GM19395 (cell line): ENCODE data around the gene CTNNBL1.

ENCODE experiments used
- ATAC-seq: cut with Tn5 transposase; IDR thresholded peaks from one replicate; pipeline ENCODE4 v1.9.1; 2021; ENCODE audit warnings: mild to moderate bottlenecking, moderate library complexity; ENCODE audit not compliant: unreplicated experiment

CTNNBL1 gene

DNA sequence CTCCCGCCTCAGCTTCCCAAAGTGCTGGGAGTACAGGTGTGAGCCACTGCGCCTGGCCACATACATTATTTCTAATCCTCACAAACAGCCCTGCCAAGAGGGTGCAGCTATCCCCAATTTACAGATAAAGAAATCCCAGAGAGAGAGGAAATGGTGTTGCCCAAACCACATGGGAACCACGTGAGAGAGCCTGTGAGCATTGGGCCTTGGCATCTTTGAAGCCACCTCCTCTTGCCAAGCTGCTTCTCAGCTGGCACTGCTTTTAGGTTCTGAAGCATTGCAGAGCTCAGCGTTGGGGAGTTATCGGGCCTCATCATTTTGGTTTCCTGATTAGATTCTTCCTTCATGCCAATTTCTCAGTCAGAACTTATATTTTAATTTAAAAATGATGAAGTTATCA lies 80.3 kb downstream of the CTNNBL1 start:
- no peak for ATAC-seq

DNA sequence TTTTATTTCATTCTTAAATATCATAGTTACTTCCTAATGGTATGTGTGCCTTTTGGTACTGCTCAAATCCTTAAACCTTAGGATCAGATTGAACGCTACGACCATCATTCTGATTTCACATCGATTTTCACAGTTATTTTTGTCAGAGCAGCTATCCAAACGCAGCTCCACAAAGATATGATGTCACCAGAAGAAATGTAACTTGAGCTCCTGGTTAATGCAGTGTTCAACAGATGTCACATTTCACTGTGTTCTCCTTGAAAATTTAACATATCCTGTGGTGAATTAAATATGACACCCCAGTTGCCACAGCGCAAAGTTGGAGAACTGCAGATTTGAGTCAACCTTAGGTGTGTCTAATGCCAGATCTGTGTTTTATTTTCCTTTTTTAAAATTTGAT lies 81.4 kb downstream of the CTNNBL1 start:
- no peak for ATAC-seq

- ATAC-seq = no peak
These were observed 82.2 kb downstream of the CTNNBL1 start for GRCh38 chr20:37776049-37776448.

GRCh38 chr20:37776526-37776925 lies 82.7 kb downstream of the CTNNBL1 start:
- no peak for ATAC-seq

DNA sequence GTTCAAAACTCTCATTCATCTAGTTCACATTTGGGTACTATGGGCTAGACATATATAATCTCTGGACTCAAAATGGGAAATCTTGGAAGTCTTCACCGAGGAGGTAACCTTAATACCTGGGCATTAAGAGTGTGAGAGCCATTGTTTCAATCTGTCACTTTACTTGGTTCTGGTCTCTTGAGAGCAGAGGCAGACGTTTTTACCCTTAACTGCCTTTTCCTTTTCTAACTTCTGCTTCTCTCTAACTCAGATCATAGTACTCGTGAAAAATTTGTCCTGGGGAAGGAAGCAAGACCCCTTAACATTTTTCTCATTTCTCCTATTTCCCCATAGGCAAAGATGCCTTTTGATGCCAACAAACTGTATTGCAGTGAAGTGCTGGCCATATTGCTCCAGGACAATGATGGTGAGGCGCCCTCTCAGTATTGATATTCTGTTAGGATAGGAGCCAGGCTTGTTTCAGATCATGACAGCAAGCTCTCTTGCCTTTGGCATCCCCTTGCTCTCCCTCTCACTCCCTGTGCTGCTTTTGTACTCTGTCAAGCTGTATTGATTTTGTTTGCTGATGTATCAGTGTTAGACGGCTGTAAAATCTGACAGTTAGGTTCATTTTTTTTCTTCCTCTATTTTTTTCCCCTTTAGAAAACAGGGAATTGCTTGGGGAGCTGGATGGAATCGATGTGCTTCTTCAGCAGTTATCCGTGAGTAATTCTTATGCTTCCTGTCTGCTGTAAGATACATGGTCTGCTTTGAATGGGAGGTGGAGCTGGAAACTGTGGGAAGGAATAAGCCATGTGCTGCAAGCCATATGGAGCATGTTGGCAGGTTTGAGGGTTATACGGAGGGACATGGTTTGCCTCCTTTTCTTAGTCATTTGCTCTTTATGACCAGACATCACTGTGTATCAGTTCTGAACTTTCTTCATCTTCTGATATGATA lies 83.5 kb downstream of the CTNNBL1 start:
- ATAC-seq = no peak

- no peak for ATAC-seq
These were observed 84.3 kb downstream of the CTNNBL1 start for GRCh38 chr20:37777988-37778659.

GRCh38 chr20:37781626-37782025 lies 87.8 kb downstream of the CTNNBL1 start:
- no peak for ATAC-seq

- ATAC-seq = no peak
These were observed 92.2 kb downstream of the CTNNBL1 start for GRCh38 chr20:37786043-37786442.

DNA sequence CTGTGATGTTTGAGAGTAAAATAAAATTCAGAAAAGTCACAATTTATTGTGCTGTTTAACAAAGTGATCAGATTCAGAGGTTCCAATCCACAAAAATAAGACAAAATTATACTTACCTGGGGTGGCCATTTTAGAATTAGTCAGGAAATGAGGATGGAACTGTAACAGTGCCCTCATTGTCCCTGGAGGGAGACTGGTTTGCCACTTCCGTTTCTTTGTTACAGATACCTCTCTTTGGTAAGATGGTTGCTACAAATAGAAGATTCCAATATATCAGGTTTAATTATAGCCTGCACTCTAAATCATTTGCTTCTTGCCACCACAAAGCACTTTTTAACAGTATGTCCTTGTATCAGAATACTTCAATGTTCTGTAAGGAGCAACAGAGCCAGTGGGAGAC lies 95.6 kb downstream of the CTNNBL1 start:
- ATAC-seq = no peak

DNA sequence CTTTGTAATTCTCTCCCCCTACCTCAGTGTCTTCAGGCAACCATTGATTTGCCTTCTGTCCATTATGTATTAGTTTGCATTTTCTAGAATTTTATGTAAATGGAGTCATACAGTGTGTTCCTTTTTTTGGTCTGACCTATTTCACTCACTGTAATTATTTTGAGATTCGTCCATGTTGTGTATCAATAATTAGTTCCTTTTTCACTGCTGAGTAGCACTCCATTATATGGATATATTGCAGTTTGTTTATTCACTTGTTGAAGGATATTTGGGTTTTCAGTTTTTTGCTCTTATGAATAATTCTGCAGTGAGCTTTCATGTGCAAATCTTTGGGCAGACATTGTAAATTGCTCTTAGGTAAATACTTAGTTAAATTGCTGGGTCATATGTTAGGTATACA lies 97.1 kb downstream of the CTNNBL1 start:
- no peak for ATAC-seq

GRCh38 chr20:37796121-37796520 lies 102.3 kb downstream of the CTNNBL1 start:
- ATAC-seq = no peak

GRCh38 chr20:37796733-37797132 lies 102.9 kb downstream of the CTNNBL1 start:
- no peak for ATAC-seq

- no peak for ATAC-seq
These were observed 103.9 kb downstream of the CTNNBL1 start for GRCh38 chr20:37797669-37798175.

DNA sequence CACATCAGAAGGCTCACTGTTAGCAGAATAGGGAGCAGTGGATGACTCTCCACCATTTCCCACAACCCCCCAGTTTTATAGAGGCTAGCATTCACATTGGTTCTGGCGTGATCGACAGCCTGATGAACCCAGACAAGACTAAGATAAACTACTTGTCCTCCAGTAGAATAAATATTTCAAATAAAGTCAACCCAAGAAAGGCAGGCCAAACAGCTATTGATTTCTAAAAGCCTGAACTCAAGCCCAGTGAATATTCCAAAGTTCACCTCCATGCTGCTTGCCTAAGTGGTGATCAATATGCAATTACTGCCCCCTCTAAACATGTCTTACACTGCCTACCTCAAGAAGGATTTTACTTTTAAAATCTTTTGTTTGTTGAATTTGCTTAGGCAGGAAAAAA lies 104.5 kb downstream of the CTNNBL1 start:
- ATAC-seq = no peak

- ATAC-seq = no peak
These were observed 106.8 kb downstream of the CTNNBL1 start for GRCh38 chr20:37800618-37801017.

GRCh38 chr20:37801921-37802320 lies 108.1 kb downstream of the CTNNBL1 start:
- ATAC-seq = no peak

GRCh38 chr20:37803438-37804307 lies 109.8 kb downstream of the CTNNBL1 start:
- ATAC-seq = peak; percentile 75

- ATAC-seq = peak; percentile 75
These were observed 111.0 kb downstream of the CTNNBL1 start for GRCh38 chr20:37804584-37805566.

DNA sequence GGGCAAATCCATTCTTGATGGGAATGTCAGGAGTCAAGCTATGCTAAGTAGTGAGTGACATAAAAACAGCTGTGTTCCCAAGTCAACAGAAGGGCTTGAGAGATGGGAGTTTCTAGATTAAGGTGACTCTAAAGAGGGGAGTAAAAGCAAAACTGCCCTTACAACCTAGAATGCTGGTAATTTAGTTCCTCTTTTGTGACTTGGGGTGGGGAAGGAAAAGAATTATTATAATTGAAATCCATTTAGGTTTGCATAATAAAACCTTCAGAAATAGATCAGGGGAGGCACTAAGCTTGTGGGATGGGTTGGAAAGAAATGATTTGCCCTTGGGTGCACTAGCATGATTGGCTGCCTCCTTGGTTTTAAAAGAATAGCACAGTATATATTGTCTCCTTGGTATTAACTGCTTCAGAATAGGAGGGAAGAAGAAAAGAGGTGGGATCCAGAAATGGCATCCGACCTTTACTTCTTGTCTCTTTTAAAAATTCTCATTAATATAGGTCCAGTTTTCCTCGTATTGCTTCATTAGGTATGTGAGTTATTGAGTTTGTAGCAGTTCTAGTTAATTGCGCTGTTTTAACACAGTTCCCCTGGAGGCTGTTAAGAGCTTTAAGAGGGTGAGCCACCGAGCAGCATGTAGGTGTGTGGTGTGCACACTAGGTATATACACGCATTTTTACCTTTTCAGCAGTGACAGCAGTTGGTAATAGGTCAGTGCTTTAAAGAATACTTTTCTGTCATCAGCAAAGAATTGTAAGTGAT lies 113.8 kb downstream of the CTNNBL1 start:
- no peak for ATAC-seq
